Calu3 (cell line): ENCODE measurements around the gene PPFIBP1. TPM values are rescaled to one million over a fixed set of nuclear protein-coding genes. Genes with fewer than 3 reads are reported as not detected.
"Not testable (repeated sequence)": the region's sequence is repeated elsewhere in the genome, so short reads cannot be mapped to it uniquely, and the experiment has no call there.

Experiments
- BruUV-seq: library from RNA; stranded (reverse); fragments of 400-500 nt; replicated peaks from 2 replicates; lab custom pipeline; 2021; lab: Mats Ljungman, UMichigan
- CTCF ChIA-PET: fragments of 300-600 bp; sonication (Branson Sonifier 250); formaldehyde crosslinking; loops from one replicate; lab custom pipeline; 2022; ENCODE audit warnings: antibody characterized with exemption; lab: Charles Lee
- DNase-seq: peaks from one replicate; pipeline ENCODE4 v3.0.0; 2022
- H3K27ac Mint-ChIP-seq: one replicate; pipeline ENCODE4 v1.8.0; 2022; ENCODE audit warnings: mixed read lengths; ENCODE audit not compliant: unreplicated experiment
- H3K27me3 Mint-ChIP-seq: one replicate; pipeline ENCODE4 v1.8.0; 2022; ENCODE audit warnings: mixed read lengths; ENCODE audit not compliant: unreplicated experiment
- H3K36me3 Mint-ChIP-seq: one replicate; pipeline ENCODE4 v1.8.0; 2022; ENCODE audit warnings: mild to moderate bottlenecking, moderate library complexity, mixed read lengths; ENCODE audit not compliant: insufficient read depth, unreplicated experiment
- H3K4me1 Mint-ChIP-seq: one replicate; pipeline ENCODE4 v1.8.0; 2022; ENCODE audit warnings: mild to moderate bottlenecking, low read depth, mixed read lengths; ENCODE audit not compliant: unreplicated experiment
- H3K4me3 Mint-ChIP-seq: one replicate; pipeline ENCODE4 v1.8.0; 2022; ENCODE audit warnings: mild to moderate bottlenecking, low read depth, moderate library complexity, mixed read lengths; ENCODE audit not compliant: unreplicated experiment
- H3K9me3 Mint-ChIP-seq: one replicate; pipeline ENCODE4 v1.8.0; 2022; ENCODE audit warnings: low read depth, mixed read lengths; ENCODE audit not compliant: unreplicated experiment
- intact Hi-C: fragments of 100-400 bp; cut with micrococcal nuclease; formaldehyde crosslinking; loops from one replicate; pipeline ENCODE4 v1.10.0; 2022; ENCODE audit not compliant: unreplicated experiment
- total RNA-seq: library from RNA; stranded (reverse); gene quantifications from 2 replicates; pipeline ENCODE4 v1.2.3, GENCODE V29; 2022
- TF ChIP-seq, protein P1 (sequence below): fragments of 200-600 bp; IDR thresholded peaks from one replicate; pipeline ENCODE4 v1.8.0; 2022; ENCODE audit warnings: antibody characterized with exemption; ENCODE audit not compliant: unreplicated experiment

Gene PPFIBP1
- total RNA-seq, 1 experiment from 2014 or later, result 58.7 TPM

GRCh38 chr12:27639265-27639664 is 115.3 kb downstream of the PPFIBP1 start:
- H3K4me3 Mint-ChIP-seq, result no peak overlapping the region
- intact Hi-C loops, result loop anchor here (5.0 kb wide), 1 partner anchor 122 kb away; no protein-coding TSS in a partner anchor
- CTCF ChIA-PET, result no interaction called here
- no peak overlapping the region for H3K27ac Mint-ChIP-seq
- no TSS peak for BruUV-seq
- H3K27me3 Mint-ChIP-seq, result no peaks in the 10 kb centered on the region
- no peak for DNase-seq
- TF ChIP-seq, protein P1, sequence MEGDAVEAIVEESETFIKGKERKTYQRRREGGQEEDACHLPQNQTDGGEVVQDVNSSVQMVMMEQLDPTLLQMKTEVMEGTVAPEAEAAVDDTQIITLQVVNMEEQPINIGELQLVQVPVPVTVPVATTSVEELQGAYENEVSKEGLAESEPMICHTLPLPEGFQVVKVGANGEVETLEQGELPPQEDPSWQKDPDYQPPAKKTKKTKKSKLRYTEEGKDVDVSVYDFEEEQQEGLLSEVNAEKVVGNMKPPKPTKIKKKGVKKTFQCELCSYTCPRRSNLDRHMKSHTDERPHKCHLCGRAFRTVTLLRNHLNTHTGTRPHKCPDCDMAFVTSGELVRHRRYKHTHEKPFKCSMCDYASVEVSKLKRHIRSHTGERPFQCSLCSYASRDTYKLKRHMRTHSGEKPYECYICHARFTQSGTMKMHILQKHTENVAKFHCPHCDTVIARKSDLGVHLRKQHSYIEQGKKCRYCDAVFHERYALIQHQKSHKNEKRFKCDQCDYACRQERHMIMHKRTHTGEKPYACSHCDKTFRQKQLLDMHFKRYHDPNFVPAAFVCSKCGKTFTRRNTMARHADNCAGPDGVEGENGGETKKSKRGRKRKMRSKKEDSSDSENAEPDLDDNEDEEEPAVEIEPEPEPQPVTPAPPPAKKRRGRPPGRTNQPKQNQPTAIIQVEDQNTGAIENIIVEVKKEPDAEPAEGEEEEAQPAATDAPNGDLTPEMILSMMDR, result no peak
- H3K9me3 Mint-ChIP-seq, result no peaks in the 10 kb centered on the region
- H3K36me3 Mint-ChIP-seq, result no peaks in the 10 kb centered on the region
- no peaks in the 10 kb centered on the region for H3K4me1 Mint-ChIP-seq

DNA sequence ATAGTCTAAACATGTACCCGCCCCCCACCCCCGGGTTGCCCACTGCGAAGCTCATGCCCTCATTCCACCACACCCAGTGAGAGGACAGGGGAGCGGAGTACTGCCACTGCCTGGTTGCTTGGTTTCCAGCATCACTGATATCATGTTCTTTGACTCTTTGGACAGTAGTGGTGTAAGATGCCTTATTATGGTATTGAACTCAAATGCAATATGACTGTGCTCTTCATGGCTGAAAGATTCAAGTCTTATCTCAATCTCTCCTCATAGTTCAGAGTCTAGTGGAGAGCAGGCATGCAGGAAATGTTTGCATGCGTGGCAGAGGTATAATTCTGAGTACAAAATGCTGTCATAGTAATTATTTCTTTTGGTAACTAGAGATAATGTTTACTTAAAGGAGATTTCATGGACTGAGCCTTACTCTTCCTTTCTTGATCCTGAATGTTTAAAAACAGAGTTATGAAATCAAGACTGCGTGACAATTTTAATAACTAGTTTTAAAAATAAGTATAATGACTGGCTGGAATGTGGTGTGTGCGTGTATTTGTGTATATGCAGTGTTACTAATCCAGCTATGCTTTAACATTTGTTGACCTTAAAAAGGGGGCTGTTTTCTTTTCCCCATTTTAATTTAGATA is 116.7 kb downstream of the PPFIBP1 start:
- H3K27ac Mint-ChIP-seq, H3K36me3 Mint-ChIP-seq, DNase-seq, H3K9me3 Mint-ChIP-seq, H3K4me1 Mint-ChIP-seq, BruUV-seq, H3K27me3 Mint-ChIP-seq, CTCF ChIA-PET, H3K4me3 Mint-ChIP-seq, intact Hi-C loops: not testable (repeated sequence)

DNA sequence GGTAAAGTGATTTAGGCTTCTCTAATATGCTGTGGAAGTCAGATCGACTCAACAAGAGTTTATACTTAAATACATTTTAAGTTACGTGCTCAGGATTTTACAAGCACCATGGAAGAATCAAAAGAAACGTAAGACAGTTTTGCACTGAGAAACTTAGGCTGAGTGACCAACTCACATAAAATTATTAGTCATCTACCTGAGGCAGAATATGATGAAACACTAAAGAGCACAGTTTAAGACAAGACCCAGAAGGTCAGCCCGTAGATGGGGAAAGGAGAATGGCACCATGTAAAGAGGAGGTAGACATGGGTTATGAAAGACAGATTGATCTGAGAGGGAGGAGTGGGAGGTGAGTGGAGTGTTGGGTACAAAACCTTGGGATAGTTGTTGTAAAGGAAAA is 118.4 kb downstream of the PPFIBP1 start:
- H3K36me3 Mint-ChIP-seq, H3K27ac Mint-ChIP-seq, DNase-seq, intact Hi-C loops, H3K9me3 Mint-ChIP-seq, CTCF ChIA-PET, BruUV-seq, H3K4me1 Mint-ChIP-seq, H3K4me3 Mint-ChIP-seq, H3K27me3 Mint-ChIP-seq: not testable (repeated sequence)

- H3K27ac Mint-ChIP-seq, H3K4me3 Mint-ChIP-seq, H3K4me1 Mint-ChIP-seq, intact Hi-C loops, CTCF ChIA-PET, H3K9me3 Mint-ChIP-seq, H3K36me3 Mint-ChIP-seq, BruUV-seq, H3K27me3 Mint-ChIP-seq, DNase-seq: not testable (repeated sequence)
Observed at GRCh38 chr12:27642892-27643291, 118.9 kb downstream of the PPFIBP1 start.

GRCh38 chr12:27644158-27644845 is 120.3 kb downstream of the PPFIBP1 start:
- Mint-ChIP-seq H3K27ac (no peak overlapping the region), H3K27me3 (no peaks in the 10 kb centered on the region), H3K4me1 (no peaks in the 10 kb centered on the region), H3K4me3 (no peak overlapping the region), H3K9me3 (no peaks in the 10 kb centered on the region), H3K36me3 (no peaks in the 10 kb centered on the region)
- no peak for DNase-seq
- intact Hi-C loops, result no loop called here
- TF ChIP-seq, protein P1, result no peak
- BruUV-seq, result no TSS peak
- CTCF ChIA-PET, result interaction anchor here (1.1 kb wide), 1 partner anchor 468 kb away, joined by 3 read pairs; no protein-coding TSS in a partner anchor
